ENCODE results near the gene ZNF100.
"Not testable (repeated sequence)": the region's sequence is repeated elsewhere in the genome, so short reads cannot be mapped to it uniquely, and the experiment has no call there.

The ZNF100 gene

GRCh38 chr19:21750586-21751128 is 16.7 kb downstream of the ZNF100 start:
- no peak overlapping the region for H3K9ac ChIP-seq (ENCODE audit: low read length)
- H3K27me3 ChIP-seq (ENCODE audit: control insufficient read depth, insufficient read depth, low read length) = no peaks in the 10 kb centered on the region
- no peak overlapping the region for H3K4me3 ChIP-seq (ENCODE audit: low read length)
- no peaks in the 10 kb centered on the region for H3K36me3 ChIP-seq (ENCODE audit: control insufficient read depth, insufficient read depth, low read length)
- H3K9me3 ChIP-seq (ENCODE audit: control insufficient read depth, low read length) = no peaks in the 10 kb centered on the region
- no peaks in the 10 kb centered on the region for H3K4me1 ChIP-seq (ENCODE audit: control insufficient read depth, insufficient read depth, low read length)

- Histone ChIP-seq H3K9me3 (ENCODE audit: control insufficient read depth, low read length) (no peaks in the 10 kb centered on the region), H3K27me3 (ENCODE audit: control insufficient read depth, insufficient read depth, low read length) (no peaks in the 10 kb centered on the region), H3K36me3 (ENCODE audit: control insufficient read depth, insufficient read depth, low read length) (no peaks in the 10 kb centered on the region), H3K9ac (ENCODE audit: low read length) (no peak overlapping the region), H3K4me3 (ENCODE audit: low read length) (no peak overlapping the region), H3K4me1 (ENCODE audit: control insufficient read depth, insufficient read depth, low read length) (no peaks in the 10 kb centered on the region)
Observed at GRCh38 chr19:21749090-21749489, 18.3 kb downstream of the ZNF100 start.

GRCh38 chr19:21748088-21748487 is 19.3 kb downstream of the ZNF100 start:
- Histone ChIP-seq H3K4me3 (ENCODE audit: low read length) (no peak overlapping the region), H3K9me3 (ENCODE audit: control insufficient read depth, low read length) (no peaks in the 10 kb centered on the region), H3K36me3 (ENCODE audit: control insufficient read depth, insufficient read depth, low read length) (no peaks in the 10 kb centered on the region), H3K27me3 (ENCODE audit: control insufficient read depth, insufficient read depth, low read length) (no peaks in the 10 kb centered on the region), H3K4me1 (ENCODE audit: control insufficient read depth, insufficient read depth, low read length) (no peaks in the 10 kb centered on the region), H3K9ac (ENCODE audit: low read length) (no peak overlapping the region)

GRCh38 chr19:21740559-21740958 is 26.8 kb downstream of the ZNF100 start:
- Histone ChIP-seq H3K36me3 (ENCODE audit: control insufficient read depth, insufficient read depth, low read length) (no peaks in the 10 kb centered on the region), H3K9me3 (ENCODE audit: control insufficient read depth, low read length) (peaks cover 4% of the 10 kb centered on the region), H3K27me3 (ENCODE audit: control insufficient read depth, insufficient read depth, low read length) (no peaks in the 10 kb centered on the region), H3K4me1 (ENCODE audit: control insufficient read depth, insufficient read depth, low read length) (no peaks in the 10 kb centered on the region), H3K4me3 (ENCODE audit: low read length) (no peak overlapping the region), H3K9ac (ENCODE audit: low read length) (no peak overlapping the region)

- H3K9me3 ChIP-seq (ENCODE audit: control insufficient read depth, low read length); H3K9ac ChIP-seq (ENCODE audit: low read length); H3K4me3 ChIP-seq (ENCODE audit: low read length); H3K36me3 ChIP-seq (ENCODE audit: control insufficient read depth, insufficient read depth, low read length); H3K27me3 ChIP-seq (ENCODE audit: control insufficient read depth, insufficient read depth, low read length); H3K4me1 ChIP-seq (ENCODE audit: control insufficient read depth, insufficient read depth, low read length): not testable (repeated sequence)
Observed at GRCh38 chr19:21726942-21727747, 40.2 kb downstream of the ZNF100 start.

GRCh38 chr19:21713761-21714160 is 53.6 kb downstream of the ZNF100 start:
- no peaks in the 10 kb centered on the region for H3K9me3 ChIP-seq (ENCODE audit: control insufficient read depth, low read length)

GRCh38 chr19:21709464-21709863 is 57.9 kb downstream of the ZNF100 start:
- no peak overlapping the region for H3K4me3 ChIP-seq (ENCODE audit: low read length)
- H3K36me3 ChIP-seq (ENCODE audit: control insufficient read depth, insufficient read depth, low read length) = no peaks in the 10 kb centered on the region
- no peaks in the 10 kb centered on the region for H3K27me3 ChIP-seq (ENCODE audit: control insufficient read depth, insufficient read depth, low read length)
- no peak overlapping the region for H3K9ac ChIP-seq (ENCODE audit: low read length)
- no peaks in the 10 kb centered on the region for H3K4me1 ChIP-seq (ENCODE audit: control insufficient read depth, insufficient read depth, low read length)
- H3K9me3 ChIP-seq (ENCODE audit: control insufficient read depth, low read length) = no peaks in the 10 kb centered on the region

More at GRCh38 chr19:21713761-21714160, 53.6 kb downstream of the ZNF100 start:
- Histone ChIP-seq H3K4me3 (ENCODE audit: low read length) (no peak overlapping the region), H3K27me3 (ENCODE audit: control insufficient read depth, insufficient read depth, low read length) (no peaks in the 10 kb centered on the region), H3K36me3 (ENCODE audit: control insufficient read depth, insufficient read depth, low read length) (no peaks in the 10 kb centered on the region), H3K4me1 (ENCODE audit: control insufficient read depth, insufficient read depth, low read length) (no peaks in the 10 kb centered on the region), H3K9ac (ENCODE audit: low read length) (no peak overlapping the region)

- not testable (repeated sequence) for H3K4me3 ChIP-seq (ENCODE audit: low read length)
Observed at GRCh38 chr19:21707878-21708277, 59.5 kb downstream of the ZNF100 start.

GRCh38 chr19:21707065-21707464 is 60.3 kb downstream of the ZNF100 start:
- Histone ChIP-seq H3K4me3 (ENCODE audit: low read length) (no peak overlapping the region), H3K36me3 (ENCODE audit: control insufficient read depth, insufficient read depth, low read length) (no peaks in the 10 kb centered on the region), H3K27me3 (ENCODE audit: control insufficient read depth, insufficient read depth, low read length) (no peaks in the 10 kb centered on the region), H3K9me3 (ENCODE audit: control insufficient read depth, low read length) (no peaks in the 10 kb centered on the region), H3K9ac (ENCODE audit: low read length) (no peak overlapping the region), H3K4me1 (ENCODE audit: control insufficient read depth, insufficient read depth, low read length) (no peaks in the 10 kb centered on the region)

More at GRCh38 chr19:21707878-21708277, 59.5 kb downstream of the ZNF100 start:
- not testable (repeated sequence) for H3K27me3 ChIP-seq (ENCODE audit: control insufficient read depth, insufficient read depth, low read length); H3K9ac ChIP-seq (ENCODE audit: low read length); H3K9me3 ChIP-seq (ENCODE audit: control insufficient read depth, low read length); H3K4me1 ChIP-seq (ENCODE audit: control insufficient read depth, insufficient read depth, low read length); H3K36me3 ChIP-seq (ENCODE audit: control insufficient read depth, insufficient read depth, low read length)

GRCh38 chr19:21705393-21705792 is 62.0 kb downstream of the ZNF100 start:
- no peaks in the 10 kb centered on the region for H3K9me3 ChIP-seq (ENCODE audit: control insufficient read depth, low read length)
- no peaks in the 10 kb centered on the region for H3K27me3 ChIP-seq (ENCODE audit: control insufficient read depth, insufficient read depth, low read length)
- H3K4me3 ChIP-seq (ENCODE audit: low read length) = no peak overlapping the region
- no peak overlapping the region for H3K9ac ChIP-seq (ENCODE audit: low read length)
- H3K4me1 ChIP-seq (ENCODE audit: control insufficient read depth, insufficient read depth, low read length) = no peaks in the 10 kb centered on the region
- H3K36me3 ChIP-seq (ENCODE audit: control insufficient read depth, insufficient read depth, low read length) = no peaks in the 10 kb centered on the region

- no peak overlapping the region for H3K4me3 ChIP-seq (ENCODE audit: low read length)
- H3K9ac ChIP-seq (ENCODE audit: low read length) = no peak overlapping the region
- no peaks in the 10 kb centered on the region for H3K4me1 ChIP-seq (ENCODE audit: control insufficient read depth, insufficient read depth, low read length)
- H3K36me3 ChIP-seq (ENCODE audit: control insufficient read depth, insufficient read depth, low read length) = no peaks in the 10 kb centered on the region
- no peaks in the 10 kb centered on the region for H3K9me3 ChIP-seq (ENCODE audit: control insufficient read depth, low read length)
- H3K27me3 ChIP-seq (ENCODE audit: control insufficient read depth, insufficient read depth, low read length) = no peaks in the 10 kb centered on the region
Observed at GRCh38 chr19:21704320-21704719, 63.1 kb downstream of the ZNF100 start.

- Histone ChIP-seq H3K4me3 (ENCODE audit: low read length) (no peak overlapping the region), H3K27me3 (ENCODE audit: control insufficient read depth, insufficient read depth, low read length) (no peaks in the 10 kb centered on the region), H3K36me3 (ENCODE audit: control insufficient read depth, insufficient read depth, low read length) (no peaks in the 10 kb centered on the region), H3K4me1 (ENCODE audit: control insufficient read depth, insufficient read depth, low read length) (no peaks in the 10 kb centered on the region), H3K9ac (ENCODE audit: low read length) (no peak overlapping the region), H3K9me3 (ENCODE audit: control insufficient read depth, low read length) (no peaks in the 10 kb centered on the region)
Observed at GRCh38 chr19:21699197-21699596, 68.2 kb downstream of the ZNF100 start.
